Loucy (cell line): ENCODE measurements around the gene CACNA2D4.
A peak's percentile ranks its signal among the peaks of the same experiment; 100 is the strongest.

ENCODE experiments used
- H2AFZ ChIP-seq: fragments of 200-600 bp; sonication (generic); 2 replicates; pipeline ENCODE4 v1.6.0; 2016; ENCODE audit warnings: antibody characterized with exemption, mild to moderate bottlenecking, low read length, moderate library complexity
- H3F3A ChIP-seq: fragments of 200-600 bp; 2 replicates; pipeline ENCODE4 v1.6.0; 2016; ENCODE audit warnings: antibody characterized with exemption, low read depth, mild to moderate bottlenecking
- H3K27me3 ChIP-seq: fragments of 200-600 bp; sonication (generic); 2 replicates; pipeline ENCODE4 v1.6.1; 2014; ENCODE audit warnings: low read length, mild to moderate bottlenecking; ENCODE audit not compliant: insufficient read depth, poor library complexity, severe bottlenecking
- H3K36me3 ChIP-seq: fragments of 200-600 bp; sonication (generic); 2 replicates; pipeline ENCODE4 v1.6.1; 2016; ENCODE audit warnings: low read length; ENCODE audit not compliant: insufficient read depth
- H3K4me1 ChIP-seq: fragments of 200-600 bp; sonication (generic); 2 replicates; pipeline ENCODE4 v1.5.1; 2014; ENCODE audit warnings: low read length, mild to moderate bottlenecking; ENCODE audit not compliant: insufficient read depth, poor library complexity, severe bottlenecking
- H3K4me2 ChIP-seq: fragments of 200-600 bp; sonication (generic); 2 replicates; pipeline ENCODE4 v1.6.0; 2014; ENCODE audit warnings: antibody characterized with exemption, low read length, low read depth, mild to moderate bottlenecking; ENCODE audit not compliant: poor library complexity, severe bottlenecking
- H3K4me3 ChIP-seq: fragments of 200-600 bp; sonication (generic); 2 replicates; pipeline ENCODE4 v1.5.1; 2014; ENCODE audit warnings: low read length, mild to moderate bottlenecking, mixed read lengths; ENCODE audit not compliant: poor library complexity, severe bottlenecking
- H3K79me2 ChIP-seq: fragments of 200-600 bp; sonication (generic); 2 replicates; pipeline ENCODE4 v1.6.1; 2014; ENCODE audit warnings: low read length; ENCODE audit not compliant: insufficient read depth
- H3K9ac ChIP-seq: fragments of 200-600 bp; sonication (generic); 2 replicates; pipeline ENCODE4 v1.6.0; 2014; ENCODE audit warnings: mild to moderate bottlenecking, low read depth, low read length, moderate library complexity; ENCODE audit not compliant: poor library complexity, severe bottlenecking
- H3K9me2 ChIP-seq: fragments of 200-600 bp; sonication (generic); replicated peaks from 2 replicates; pipeline ENCODE4 v1.6.1; 2016; ENCODE audit warnings: low read depth, low read length, mixed read lengths
- H3K9me3 ChIP-seq: fragments of 200-600 bp; sonication (generic); 2 replicates; pipeline ENCODE4 v1.6.1; 2014; ENCODE audit warnings: mild to moderate bottlenecking, antibody characterized with exemption, low read length, low read depth; ENCODE audit not compliant: insufficient read depth
- H4K20me1 ChIP-seq: fragments of 200-600 bp; sonication (generic); 2 replicates; pipeline ENCODE4 v1.6.0; 2014; ENCODE audit warnings: antibody characterized with exemption, low read length, mild to moderate bottlenecking; ENCODE audit not compliant: insufficient read depth, poor library complexity, severe bottlenecking
- CTCF ChIP-seq: fragments of 200-600 bp; sonication (generic); conservative IDR thresholded peaks from 2 replicates; pipeline ENCODE4 v1.5.1; 2014; ENCODE audit warnings: mild to moderate bottlenecking, antibody characterized with exemption, low read length
- EZH2phosphoT487 ChIP-seq: fragments of 200-600 bp; IDR thresholded peaks from 2 replicates; pipeline ENCODE4 v1.6.1; 2018; ENCODE audit warnings: antibody characterized with exemption, mild to moderate bottlenecking, moderate library complexity, borderline replicate concordance

The CACNA2D4 gene

GRCh38 chr12:1918081-1918883, at the start of gene CACNA2D4:
TSS of gene CACNA2D4 (minus strand) at chr12:1918652. CDS start at chr12:1918473, 179 bp downstream.
- Histone ChIP-seq H3K36me3 (no peaks in the 10 kb centered on the region), H3K4me2 (no peak within 1 kb of the TSS), H4K20me1 (no peaks in the 10 kb centered on the region), H3K9ac (peak within 1 kb of the TSS; percentile 30), H3K4me3 (no peak within 1 kb of the TSS), H3F3A (no peaks in the 10 kb centered on the region), H3K9me3 (no peaks in the 10 kb centered on the region), H3K79me2 (no peaks in the 10 kb centered on the region), H3K9me2 (no peaks in the 10 kb centered on the region), H3K4me1 (peaks cover 66% of the 10 kb centered on the region), H3K27me3 (no peaks in the 10 kb centered on the region), H2AFZ (no peak within 1 kb of the TSS)
- no peak for TF ChIP-seq EZH2phosphoT487
- no peak for TF ChIP-seq CTCF

GRCh38 chr12:1966561-1967226, 48.2 kb upstream of the CACNA2D4 start:
- H3K36me3 ChIP-seq: peaks cover 21% of the 10 kb centered on the region; the same call in 1 of the 2 replicates

GRCh38 chr12:1965916-1966315, 47.5 kb upstream of the CACNA2D4 start:
- H3K4me3 ChIP-seq: no peak overlapping the region
- no peak overlapping the region for H3K9ac ChIP-seq
- no peak overlapping the region for H2AFZ ChIP-seq
- H3F3A ChIP-seq: no peaks in the 10 kb centered on the region
- no peaks in the 10 kb centered on the region for H3K4me1 ChIP-seq
- H4K20me1 ChIP-seq: no peaks in the 10 kb centered on the region
- no peaks in the 10 kb centered on the region for H3K9me2 ChIP-seq
- TF ChIP-seq CTCF (no peak), EZH2phosphoT487 (no peak)
- H3K36me3 ChIP-seq: peaks cover 23% of the 10 kb centered on the region; the same call in 1 of the 2 replicates
- H3K79me2 ChIP-seq: no peaks in the 10 kb centered on the region
- H3K4me2 ChIP-seq: no peak overlapping the region
- no peaks in the 10 kb centered on the region for H3K9me3 ChIP-seq
- H3K27me3 ChIP-seq: no peaks in the 10 kb centered on the region

More at GRCh38 chr12:1966561-1967226, 48.2 kb upstream of the CACNA2D4 start:
- Histone ChIP-seq H2AFZ (no peak overlapping the region), H3K9me2 (no peaks in the 10 kb centered on the region), H3K4me1 (no peaks in the 10 kb centered on the region), H3K27me3 (no peaks in the 10 kb centered on the region), H3K4me3 (no peak overlapping the region), H3K9me3 (no peaks in the 10 kb centered on the region), H3K4me2 (no peak overlapping the region), H4K20me1 (no peaks in the 10 kb centered on the region), H3K79me2 (no peaks in the 10 kb centered on the region), H3K9ac (no peak overlapping the region), H3F3A (no peaks in the 10 kb centered on the region)
- TF ChIP-seq CTCF: no peak
- no peak for TF ChIP-seq EZH2phosphoT487
